GM12872 (cell line): ENCODE measurements around the gene KRT222.

Experiments used
- CTCF ChIP-seq: IDR thresholded peaks from 3 replicates; pipeline ENCODE4 v1.5.1; 2011; ENCODE audit warnings: low read depth, mild to moderate bottlenecking, low read length, moderate library complexity; ENCODE audit not compliant: insufficient read depth

Gene KRT222

GRCh38 chr17:40663252-40663651 is 1.7 kb downstream of the KRT222 start:
- TF ChIP-seq CTCF = no peak

- TF ChIP-seq CTCF = no peak
Measured at GRCh38 chr17:40659911-40660310, 5.1 kb downstream of the KRT222 start.

- TF ChIP-seq CTCF = no peak
Measured at GRCh38 chr17:40658396-40658795, 6.6 kb downstream of the KRT222 start.

GRCh38 chr17:40651939-40652338 is 13.0 kb downstream of the KRT222 start:
- TF ChIP-seq CTCF = no peak

- TF ChIP-seq CTCF = no peak
Measured at GRCh38 chr17:40648384-40648968, 16.5 kb downstream of the KRT222 start.

- no peak for TF ChIP-seq CTCF
Measured at GRCh38 chr17:40647624-40648383, 17.2 kb downstream of the KRT222 start, which contains the start of gene SMARCE1. SMARCE1 (minus strand) TSS chr17:40647818; CDS start chr17:40645802, 2,016 bp downstream.

GRCh38 chr17:40646791-40647623 is 18.0 kb downstream of the KRT222 start:
- no peak for TF ChIP-seq CTCF
